MM.1S (cell line): ENCODE measurements around the gene NBPF1.
"Not testable (repeated sequence)": the region's sequence is repeated elsewhere in the genome, so short reads cannot be mapped to it uniquely, and the experiment has no call there.

Experiments
- DNase-seq: peaks from one replicate; pipeline ENCODE4 v3.0.0-alpha.2; 2015
- H2AFZ ChIP-seq: fragments of 300-600 bp; sonication (generic); 2 replicates; pipeline ENCODE4 v1.6.0; 2016; ENCODE audit warnings: antibody characterized with exemption, low read length
- H3F3A ChIP-seq: fragments of 300-600 bp; sonication (generic); 2 replicates; pipeline ENCODE4 v1.6.1; 2016; ENCODE audit warnings: mild to moderate bottlenecking, antibody characterized with exemption, low read length, moderate library complexity, mixed read lengths; ENCODE audit not compliant: insufficient read depth
- H3K27ac ChIP-seq: fragments of 300-600 bp; sonication (generic); 2 replicates; pipeline ENCODE4 v1.5.1; 2016; ENCODE audit warnings: mild to moderate bottlenecking, low read length
- H3K27me3 ChIP-seq: fragments of 300-600 bp; sonication (generic); replicated peaks from 2 replicates; pipeline ENCODE4 v1.6.0; 2016; ENCODE audit warnings: low read length; ENCODE audit not compliant: insufficient read depth
- H3K36me3 ChIP-seq: fragments of 300-600 bp; sonication (generic); replicated peaks from 2 replicates; pipeline ENCODE4 v1.6.1; 2016; ENCODE audit warnings: mild to moderate bottlenecking, low read length, mixed read lengths; ENCODE audit not compliant: insufficient read depth
- H3K4me1 ChIP-seq: fragments of 300-600 bp; sonication (generic); 2 replicates; pipeline ENCODE4 v1.6.1; 2016; ENCODE audit warnings: low read length, mixed read lengths
- H3K4me2 ChIP-seq: fragments of 300-600 bp; sonication (generic); 2 replicates; pipeline ENCODE4 v1.6.0; 2016; ENCODE audit warnings: low read depth, low read length
- H3K4me3 ChIP-seq: fragments of 300-600 bp; sonication (generic); 2 replicates; pipeline ENCODE4 v1.5.1; 2016; ENCODE audit warnings: low read length, mixed read lengths
- H3K79me2 ChIP-seq: fragments of 300-600 bp; sonication (generic); 2 replicates; pipeline ENCODE4 v1.6.1; 2016; ENCODE audit warnings: mixed run types, low read length, mixed read lengths
- H3K9ac ChIP-seq: fragments of 300-600 bp; sonication (generic); 2 replicates; pipeline ENCODE4 v1.6.1; 2016; ENCODE audit warnings: low read length, mixed read lengths
- H3K9me2 ChIP-seq: fragments of 300-600 bp; sonication (generic); replicated peaks from 2 replicates; pipeline ENCODE4 v1.6.1; 2016; ENCODE audit warnings: mild to moderate bottlenecking, low read length, mixed read lengths; ENCODE audit not compliant: insufficient read depth
- H3K9me3 ChIP-seq: fragments of 300-600 bp; sonication (generic); replicated peaks from 2 replicates; pipeline ENCODE4 v1.6.1; 2016; ENCODE audit warnings: mild to moderate bottlenecking, low read length, mixed read lengths; ENCODE audit not compliant: insufficient read depth
- H4K20me1 ChIP-seq: fragments of 300-600 bp; sonication (generic); 2 replicates; pipeline ENCODE4 v1.6.1; 2016; ENCODE audit warnings: mild to moderate bottlenecking, low read length, moderate library complexity, mixed read lengths; ENCODE audit not compliant: insufficient read depth
- CTCF ChIP-seq: fragments of 300-600 bp; sonication (generic); IDR thresholded peaks from 2 replicates; pipeline ENCODE4 v1.5.1; 2016; ENCODE audit warnings: antibody characterized with exemption, low read length, mixed read lengths
- EZH2 ChIP-seq: fragments of 300-600 bp; sonication (generic); optimal IDR thresholded peaks from 2 replicates; pipeline ENCODE3; 2017; ENCODE audit warnings: low read depth, mild to moderate bottlenecking, antibody characterized with exemption, low read length, mixed read lengths
- EZH2phosphoT487 ChIP-seq: fragments of 300-600 bp; sonication (generic); IDR thresholded peaks from 2 replicates; pipeline ENCODE4 v1.6.1; 2018; ENCODE audit warnings: antibody characterized with exemption, low read length

The NBPF1 gene

GRCh38 chr1:16632044-16632850 lies 18.9 kb upstream of the NBPF1 start:
- H3K9me3 ChIP-seq, result not testable (repeated sequence)

GRCh38 chr1:16631248-16632043 lies 18.1 kb upstream of the NBPF1 start:
- Histone ChIP-seq H3K27me3 (no peaks in the 10 kb centered on the region), H3K36me3 (no peaks in the 10 kb centered on the region), H2AFZ (no peak overlapping the region), H3K9me2 (no peaks in the 10 kb centered on the region), H3K9me3 (no peaks in the 10 kb centered on the region), H3K9ac (no peak overlapping the region), H3F3A (no peaks in the 10 kb centered on the region), H3K79me2 (no peaks in the 10 kb centered on the region), H3K4me1 (no peaks in the 10 kb centered on the region), H3K4me2 (no peak overlapping the region), H4K20me1 (no peaks in the 10 kb centered on the region), H3K4me3 (no peak overlapping the region), H3K27ac (no peak overlapping the region)
- no peak for DNase-seq
- no peak for TF ChIP-seq EZH2phosphoT487
- no peak for TF ChIP-seq EZH2
- no peak for TF ChIP-seq CTCF

More at GRCh38 chr1:16632044-16632850, 18.9 kb upstream of the NBPF1 start:
- H3K27ac ChIP-seq, H3K4me1 ChIP-seq, H3K27me3 ChIP-seq, H2AFZ ChIP-seq, H4K20me1 ChIP-seq, DNase-seq, H3K36me3 ChIP-seq, H3F3A ChIP-seq, H3K9ac ChIP-seq, H3K9me2 ChIP-seq, H3K4me3 ChIP-seq, H3K4me2 ChIP-seq, H3K79me2 ChIP-seq: not testable (repeated sequence)

- no peaks in the 10 kb centered on the region for H4K20me1 ChIP-seq
- no peaks in the 10 kb centered on the region for H3K9me2 ChIP-seq
- DNase-seq, result no peak
- H3K4me2 ChIP-seq, result no peak overlapping the region
- no peaks in the 10 kb centered on the region for H3K27me3 ChIP-seq
- no peak overlapping the region for H3K27ac ChIP-seq
- no peak overlapping the region for H3K9ac ChIP-seq
- no peaks in the 10 kb centered on the region for H3K36me3 ChIP-seq
- H3K4me3 ChIP-seq, result no peak overlapping the region
- H2AFZ ChIP-seq, result no peak overlapping the region
- H3F3A ChIP-seq, result no peaks in the 10 kb centered on the region
- TF ChIP-seq CTCF (no peak), EZH2phosphoT487 (no peak), EZH2 (no peak)
- no peaks in the 10 kb centered on the region for H3K9me3 ChIP-seq
- no peaks in the 10 kb centered on the region for H3K4me1 ChIP-seq
- H3K79me2 ChIP-seq, result no peaks in the 10 kb centered on the region
Measured at GRCh38 chr1:16630661-16631247, 17.4 kb upstream of the NBPF1 start.

GRCh38 chr1:16629916-16630530 lies 16.7 kb upstream of the NBPF1 start:
- H3K4me1 ChIP-seq, H4K20me1 ChIP-seq, H3K27ac ChIP-seq, H3K9ac ChIP-seq, H3K36me3 ChIP-seq, H3K9me3 ChIP-seq, H2AFZ ChIP-seq, H3K9me2 ChIP-seq, H3F3A ChIP-seq, H3K27me3 ChIP-seq, H3K4me2 ChIP-seq, H3K79me2 ChIP-seq, H3K4me3 ChIP-seq, DNase-seq: not testable (repeated sequence)
